Cardiac muscle cell (in vitro differentiated cells and primary cell): ENCODE data around the gene MRPS30. TPM values are rescaled to one million over a fixed set of nuclear protein-coding genes. Genes with fewer than 3 reads are reported as not detected.

Source experiments
- DNase-seq, 2 donors: peaks; one replicate each; pipeline versions ENCODE4 v3.0.0 to v3.0.0-alpha.2; 2010 to 2017; ENCODE audit warnings: low read depth in 1 of 2, low spot score in 1 of 2
- H3K27ac ChIP-seq: fragments of 200-600 bp; sonication (generic); 2 replicates; pipeline ENCODE4 v1.5.1; 2016
- H3K27me3 ChIP-seq: fragments of 200-600 bp; sonication (generic); 2 replicates; pipeline ENCODE4 v1.6.0; 2016; ENCODE audit warnings: control low read depth
- H3K36me3 ChIP-seq: fragments of 200-600 bp; sonication (generic); 2 replicates; pipeline ENCODE4 v1.5.1; 2016; ENCODE audit warnings: control low read depth
- H3K4me1 ChIP-seq: fragments of 200-600 bp; sonication (generic); 2 replicates; pipeline ENCODE4 v1.8.1; 2017; ENCODE audit warnings: low read depth, mild to moderate bottlenecking, mixed run types
- H3K4me3 ChIP-seq: fragments of 200-600 bp; sonication (generic); 2 replicates; pipeline ENCODE4 v1.5.1; 2016; ENCODE audit warnings: mild to moderate bottlenecking
- H3K9me3 ChIP-seq: fragments of 200-600 bp; sonication (generic); 2 replicates; pipeline ENCODE4 v1.5.1; 2017; ENCODE audit warnings: low read depth, mild to moderate bottlenecking, control low read depth
- CTCF ChIP-seq: IDR thresholded peaks from 2 replicates; pipeline ENCODE4 v1.5.1; 2012; ENCODE audit warnings: low read depth, mild to moderate bottlenecking, low read length
- polyA plus RNA-seq: library from polyadenylated mRNA; unstranded; fragments of >200 nt; fragmentation: Nextera tagmentation; extraction: Ambion mirVana; gene quantifications from 2 replicates; pipeline ENCODE4 v1.2.1, GENCODE V29; 2016
- total RNA-seq: library from RNA; depleted of rRNA; stranded (reverse); fragments of >200 nt; gene quantifications from 2 replicates; pipeline ENCODE4 v1.2.3, GENCODE V29; 2016

MRPS30 gene
- total and polyA plus RNA-seq, 2 experiments from 2014 or later: 50.1 to 142 TPM

- no peaks in the 10 kb centered on the region for H3K36me3 ChIP-seq
- DNase-seq: no peak
- H3K27ac ChIP-seq: no peak overlapping the region
- no peak for TF ChIP-seq CTCF
- H3K4me3 ChIP-seq: no peak overlapping the region
- no peaks in the 10 kb centered on the region for H3K4me1 ChIP-seq
- H3K9me3 ChIP-seq: no peaks in the 10 kb centered on the region
- H3K27me3 ChIP-seq: no peaks in the 10 kb centered on the region
These were observed 33.9 kb downstream of the MRPS30 start for GRCh38 chr5:44842496-44843282.

GRCh38 chr5:44844744-44845143 is 36.0 kb downstream of the MRPS30 start:
- Histone ChIP-seq H3K36me3 (no peaks in the 10 kb centered on the region), H3K4me1 (no peaks in the 10 kb centered on the region), H3K27me3 (no peaks in the 10 kb centered on the region), H3K9me3 (no peaks in the 10 kb centered on the region), H3K27ac (no peak overlapping the region), H3K4me3 (no peak overlapping the region)
- no peak for DNase-seq
- TF ChIP-seq CTCF: no peak

- no peaks in the 10 kb centered on the region for H3K4me1 ChIP-seq
- H3K27me3 ChIP-seq: no peaks in the 10 kb centered on the region
- H3K4me3 ChIP-seq: no peak overlapping the region
- no peaks in the 10 kb centered on the region for H3K36me3 ChIP-seq
- TF ChIP-seq CTCF: no peak
- H3K9me3 ChIP-seq: no peaks in the 10 kb centered on the region
- no peak for DNase-seq
- no peak overlapping the region for H3K27ac ChIP-seq
These were observed 37.0 kb downstream of the MRPS30 start for GRCh38 chr5:44845777-44846176.

GRCh38 chr5:44847206-44847852 is 38.6 kb downstream of the MRPS30 start:
- DNase-seq: no peak
- Histone ChIP-seq H3K27me3 (no peaks in the 10 kb centered on the region), H3K4me3 (no peak overlapping the region)

GRCh38 chr5:44860267-44860666 is 51.5 kb downstream of the MRPS30 start:
- Histone ChIP-seq H3K27me3 (no peaks in the 10 kb centered on the region), H3K4me3 (no peak overlapping the region), H3K36me3 (no peaks in the 10 kb centered on the region), H3K4me1 (no peaks in the 10 kb centered on the region), H3K9me3 (no peaks in the 10 kb centered on the region), H3K27ac (no peak overlapping the region)
- no peak for TF ChIP-seq CTCF
- DNase-seq: no peak

More at GRCh38 chr5:44847206-44847852, 38.6 kb downstream of the MRPS30 start:
- no peaks in the 10 kb centered on the region for H3K4me1 ChIP-seq
- no peak for TF ChIP-seq CTCF
- no peak overlapping the region for H3K27ac ChIP-seq
- H3K9me3 ChIP-seq: no peaks in the 10 kb centered on the region
- H3K36me3 ChIP-seq: no peaks in the 10 kb centered on the region
